Liver (tissue), 3 donors: ENCODE results near the gene LHFPL6.

Experiments
- CTCF ChIP-seq: fragments of 150-350 bp; IDR thresholded peaks from 2 replicates; pipeline ENCODE4 v1.5.1; 2017; ENCODE audit warnings: improper control_type of control experiment, low read depth, low read length; ENCODE audit not compliant: missing input control
- GABPA ChIP-seq, 2 donors: IDR thresholded peaks in 1 of 2; conservative IDR thresholded peaks in 1 of 2; 2 replicates each; pipeline ENCODE4 v1.6.1; 2016; ENCODE audit warnings: antibody characterized with exemption in 2 of 2, mild to moderate bottlenecking in 1 of 2, moderate library complexity in 1 of 2
- JUND ChIP-seq, 2 donors: IDR thresholded peaks; 2 replicates each; pipeline ENCODE4 v1.6.1; 2016; ENCODE audit warnings: antibody characterized with exemption in 2 of 2
- RAD21 ChIP-seq, 2 donors: IDR thresholded peaks; 2 replicates each; pipeline ENCODE4 v1.6.1; 2016; ENCODE audit warnings: antibody characterized with exemption in 2 of 2, mild to moderate bottlenecking in 2 of 2
- YY1 ChIP-seq: IDR thresholded peaks from 2 replicates; pipeline ENCODE4 v1.6.1; 2016; ENCODE audit warnings: antibody characterized with exemption, mild to moderate bottlenecking
- TF ChIP-seq, protein P1 (sequence below): IDR thresholded peaks from 2 replicates; pipeline ENCODE4 v1.6.1; 2016; ENCODE audit warnings: antibody characterized with exemption
- TF ChIP-seq, protein P2 (sequence below): IDR thresholded peaks from 2 replicates; pipeline ENCODE4 v1.6.1; 2016; ENCODE audit warnings: antibody characterized with exemption
- donor health status: healthy.
- donor health status: healthy.

DNA sequence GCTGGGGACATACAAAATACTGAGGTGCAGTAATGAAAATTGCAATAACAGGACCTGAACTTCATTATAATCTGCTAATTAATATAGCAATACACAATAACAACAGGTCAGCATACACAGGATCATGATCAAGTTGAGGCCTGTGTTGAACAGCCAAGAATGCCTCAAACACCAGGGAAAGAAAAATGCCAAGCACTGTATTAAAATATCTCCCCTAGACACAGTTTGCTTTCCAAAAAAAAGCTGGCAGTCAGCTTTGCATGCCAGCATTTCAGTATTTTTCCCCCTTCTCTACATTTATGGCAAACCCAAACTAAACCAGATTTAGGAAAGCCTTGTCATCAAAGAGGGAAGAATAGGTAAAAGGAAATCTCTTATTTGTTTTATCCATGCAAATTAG lies 226.9 kb downstream of the LHFPL6 start:
- no peak for TF ChIP-seq CTCF
- TF ChIP-seq, protein P1, sequence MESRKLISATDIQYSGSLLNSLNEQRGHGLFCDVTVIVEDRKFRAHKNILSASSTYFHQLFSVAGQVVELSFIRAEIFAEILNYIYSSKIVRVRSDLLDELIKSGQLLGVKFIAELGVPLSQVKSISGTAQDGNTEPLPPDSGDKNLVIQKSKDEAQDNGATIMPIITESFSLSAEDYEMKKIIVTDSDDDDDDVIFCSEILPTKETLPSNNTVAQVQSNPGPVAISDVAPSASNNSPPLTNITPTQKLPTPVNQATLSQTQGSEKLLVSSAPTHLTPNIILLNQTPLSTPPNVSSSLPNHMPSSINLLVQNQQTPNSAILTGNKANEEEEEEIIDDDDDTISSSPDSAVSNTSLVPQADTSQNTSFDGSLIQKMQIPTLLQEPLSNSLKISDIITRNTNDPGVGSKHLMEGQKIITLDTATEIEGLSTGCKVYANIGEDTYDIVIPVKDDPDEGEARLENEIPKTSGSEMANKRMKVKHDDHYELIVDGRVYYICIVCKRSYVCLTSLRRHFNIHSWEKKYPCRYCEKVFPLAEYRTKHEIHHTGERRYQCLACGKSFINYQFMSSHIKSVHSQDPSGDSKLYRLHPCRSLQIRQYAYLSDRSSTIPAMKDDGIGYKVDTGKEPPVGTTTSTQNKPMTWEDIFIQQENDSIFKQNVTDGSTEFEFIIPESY: no peak
- TF ChIP-seq JUND (IDR thresholded peaks at IDR 0.05): no peak
- no peak for TF ChIP-seq RAD21 (IDR thresholded peaks at IDR 0.05)
- no peak for TF ChIP-seq GABPA (IDR thresholded peaks at IDR 0.05 in 1 of 2, conservative IDR thresholded peaks at IDR 0.05 in 1 of 2)
- TF ChIP-seq, protein P2, sequence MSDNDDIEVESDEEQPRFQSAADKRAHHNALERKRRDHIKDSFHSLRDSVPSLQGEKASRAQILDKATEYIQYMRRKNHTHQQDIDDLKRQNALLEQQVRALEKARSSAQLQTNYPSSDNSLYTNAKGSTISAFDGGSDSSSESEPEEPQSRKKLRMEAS: no peak
- no peak for TF ChIP-seq YY1
